Vagina (tissue), 2 donors: Measurements from ENCODE around the gene MAGEL2. TPM values are rescaled to one million over a fixed set of nuclear protein-coding genes. Genes with fewer than 3 reads are reported as not detected.
"Not testable (repeated sequence)": the region's sequence is repeated elsewhere in the genome, so short reads cannot be mapped to it uniquely, and the experiment has no call there.

Source experiments
- DNase-seq, 2 donors: peaks; one replicate each; pipeline ENCODE4 v3.0.0-alpha.2; 2017; ENCODE audit errors: extremely low spot score in 2 of 2
- H3K27ac ChIP-seq: fragments of 200-600 bp; sonication (generic); one replicate; pipeline ENCODE4 v1.5.1; 2019
- H3K27me3 ChIP-seq: fragments of 200-600 bp; sonication (generic); one replicate; pipeline ENCODE4 v1.5.1; 2019
- H3K36me3 ChIP-seq, 2 donors: fragments of 200-600 bp; sonication (generic); one replicate each; pipeline ENCODE4 v1.5.1; 2017 to 2019
- H3K4me1 ChIP-seq: fragments of 200-600 bp; sonication (generic); one replicate; pipeline ENCODE4 v1.5.1; 2019
- H3K4me3 ChIP-seq, 2 donors: fragments of 200-600 bp; sonication (generic); 1 replicate in 1 of 2; 2 replicates in 1 of 2; pipeline ENCODE4 v1.5.1; 2016 to 2019
- H3K9me3 ChIP-seq: fragments of 200-600 bp; sonication (generic); one replicate; pipeline ENCODE4 v1.5.1; 2019
- CTCF ChIP-seq, 3 experiments: fragments of 450-650 bp in 2 of 3; fragments of 200-600 bp in 1 of 3; sonication (generic) in 1 of 3; IDR thresholded peaks; one replicate each; pipeline ENCODE4 v1.5.1; 2017 to 2019; ENCODE audit warnings: antibody characterized with exemption in 3 of 3, mild to moderate bottlenecking in 2 of 3, moderate library complexity in 2 of 3
- POLR2A ChIP-seq, 2 donors: fragments of 450-650 bp; IDR thresholded peaks; one replicate each; pipeline ENCODE4 v1.6.1; 2017; ENCODE audit warnings: antibody characterized with exemption in 2 of 2, mild to moderate bottlenecking in 2 of 2, moderate library complexity in 2 of 2
- POLR2AphosphoS5 ChIP-seq, 2 donors: sonication (generic); formaldehyde crosslinking; IDR thresholded peaks; one replicate each; pipeline ENCODE4 v1.9.0; 2017; ENCODE audit warnings: antibody characterized with exemption in 2 of 2, mild to moderate bottlenecking in 2 of 2, low read depth in 1 of 2; ENCODE audit not compliant: insufficient read depth in 1 of 2
- intact Hi-C: fragments of 100-400 bp; cut with DNase I; formaldehyde crosslinking; loops from one replicate; pipeline ENCODE4 v1.15.1; 2023
- total RNA-seq: library from RNA; depleted of rRNA; stranded (reverse); fragments of >200 nt; gene quantifications from one replicate; pipeline ENCODE4 v1.2.3, GENCODE V29; 2016

Gene MAGEL2
- total RNA-seq, 1 donor from 2014 or later = 2.0 TPM

GRCh38 chr15:23602124-23602523 lies 45.5 kb downstream of the MAGEL2 start:
- no peaks in the 10 kb centered on the region for H3K9me3 ChIP-seq
- H3K36me3 ChIP-seq = no peaks in the 10 kb centered on the region
- no peaks in the 10 kb centered on the region for H3K27me3 ChIP-seq
- no peaks in the 10 kb centered on the region for H3K4me1 ChIP-seq
- H3K27ac ChIP-seq = no peak overlapping the region
- no peak overlapping the region for H3K4me3 ChIP-seq
- intact Hi-C loops = no loop called here
- no peak for TF ChIP-seq POLR2A (IDR thresholded peaks at IDR 0.05)
- TF ChIP-seq POLR2AphosphoS5 (IDR thresholded peaks at IDR 0.05; ENCODE audit: insufficient read depth in 1 of 2, low read depth in 1 of 2) = no peak
- TF ChIP-seq CTCF (IDR thresholded peaks at IDR 0.05) = no peak
- no peak for DNase-seq

- DNase-seq = no peak
- H3K36me3 ChIP-seq = no peaks in the 10 kb centered on the region
- no peaks in the 10 kb centered on the region for H3K4me1 ChIP-seq
- no peak overlapping the region for H3K27ac ChIP-seq
- TF ChIP-seq CTCF (IDR thresholded peaks at IDR 0.05) = no peak
- TF ChIP-seq POLR2A (IDR thresholded peaks at IDR 0.05) = no peak
- TF ChIP-seq POLR2AphosphoS5 (IDR thresholded peaks at IDR 0.05; ENCODE audit: insufficient read depth in 1 of 2, low read depth in 1 of 2) = no peak
- no peaks in the 10 kb centered on the region for H3K9me3 ChIP-seq
- no peak overlapping the region for H3K4me3 ChIP-seq
- intact Hi-C loops = no loop called here
- no peaks in the 10 kb centered on the region for H3K27me3 ChIP-seq
Measured at GRCh38 chr15:23599053-23599452, 48.6 kb downstream of the MAGEL2 start.

DNA sequence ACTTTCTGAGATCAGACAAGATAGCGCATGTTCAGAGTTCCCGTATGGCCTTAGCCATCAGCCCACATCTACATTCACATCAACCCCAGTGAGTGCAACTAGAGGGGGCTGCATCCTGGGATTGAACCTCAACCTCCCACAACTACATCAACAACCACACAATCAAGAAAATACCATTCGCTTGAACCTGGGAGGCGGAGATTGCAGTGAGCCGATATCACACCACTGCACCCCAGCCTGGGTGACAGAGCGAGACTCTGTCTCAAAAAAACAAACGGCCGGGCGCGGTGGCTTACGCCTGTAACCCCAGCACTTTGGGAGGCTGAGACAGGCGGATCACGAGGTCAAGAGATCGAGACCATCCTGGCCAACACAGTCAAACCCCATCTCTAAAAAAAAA lies 50.4 kb downstream of the MAGEL2 start:
- H3K27me3 ChIP-seq, H3K4me3 ChIP-seq, intact Hi-C loops, H3K4me1 ChIP-seq, H3K27ac ChIP-seq, H3K36me3 ChIP-seq, H3K9me3 ChIP-seq: not testable (repeated sequence)
- peak in 1 of 2 donors; percentile 32 for DNase-seq

DNA sequence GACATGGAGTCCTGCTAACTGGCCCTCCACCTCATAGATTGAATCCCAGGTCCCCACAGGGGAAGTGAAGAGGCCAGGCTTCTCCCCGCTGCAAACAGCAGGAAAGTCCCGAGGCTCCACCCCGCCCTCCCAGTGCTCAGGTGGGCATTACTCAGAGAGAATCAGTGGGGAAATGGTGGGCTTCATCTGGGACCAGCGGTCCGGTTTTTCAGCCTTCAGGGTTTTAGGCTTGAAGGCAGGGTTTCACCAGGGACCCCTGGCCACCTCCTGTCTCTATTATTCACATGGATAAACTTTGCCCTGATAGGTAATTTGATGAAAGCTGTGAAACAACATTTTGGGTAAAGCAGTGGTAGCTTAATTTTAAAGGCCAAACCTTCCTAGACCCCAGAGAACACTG lies 50.9 kb downstream of the MAGEL2 start:
- H3K27me3 ChIP-seq = no peaks in the 10 kb centered on the region
- H3K4me1 ChIP-seq = no peaks in the 10 kb centered on the region
- no peak overlapping the region for H3K27ac ChIP-seq
- DNase-seq = peak in 1 of 2 donors; percentile 13
- intact Hi-C loops = no loop called here
- no peaks in the 10 kb centered on the region for H3K36me3 ChIP-seq
- no peaks in the 10 kb centered on the region for H3K9me3 ChIP-seq
- TF ChIP-seq POLR2AphosphoS5 (IDR thresholded peaks at IDR 0.05; ENCODE audit: insufficient read depth in 1 of 2, low read depth in 1 of 2) (no peak), POLR2A (IDR thresholded peaks at IDR 0.05) (no peak), CTCF (IDR thresholded peaks at IDR 0.05) (no peak)
- H3K4me3 ChIP-seq = no peak overlapping the region

- intact Hi-C loops = no loop called here
- TF ChIP-seq POLR2A (IDR thresholded peaks at IDR 0.05) (no peak), POLR2AphosphoS5 (IDR thresholded peaks at IDR 0.05; ENCODE audit: insufficient read depth in 1 of 2, low read depth in 1 of 2) (no peak), CTCF (IDR thresholded peaks at IDR 0.05) (no peak)
- no peak overlapping the region for H3K27ac ChIP-seq
- no peaks in the 10 kb centered on the region for H3K36me3 ChIP-seq
- H3K27me3 ChIP-seq = no peaks in the 10 kb centered on the region
- no peak overlapping the region for H3K4me3 ChIP-seq
- DNase-seq = no peak
- no peaks in the 10 kb centered on the region for H3K4me1 ChIP-seq
- H3K9me3 ChIP-seq = no peaks in the 10 kb centered on the region
Measured at GRCh38 chr15:23595368-23595767, 52.3 kb downstream of the MAGEL2 start.
